Left lobe of liver (tissue), 2 donors: ENCODE data around the gene DNAJC12. TPM values are rescaled to one million over a fixed set of nuclear protein-coding genes. Genes with fewer than 3 reads are reported as not detected.
A peak's percentile ranks its signal among the peaks of the same experiment; 100 is the strongest.
"Not testable (repeated sequence)": the region's sequence is repeated elsewhere in the genome, so short reads cannot be mapped to it uniquely, and the experiment has no call there.

ENCODE experiments used
- ATAC-seq: fragments of 200-7000 bp; cut with Tn5 transposase; one replicate; pipeline ENCODE4 v1.9.1; 2020; ENCODE audit warnings: mild to moderate bottlenecking, moderate library complexity
- DNase-seq: peaks from one replicate; pipeline ENCODE4 v3.0.0-alpha.2; 2020; ENCODE audit warnings: low spot score
- total RNA-seq: library from RNA; stranded (reverse); gene quantifications from one replicate; pipeline ENCODE4 v1.2.1, GENCODE V29; 2021
- donor health status: DM: no; HTN: no; CAD: no; lungs with moderate emphysema.
- donor health status: DM: no; HTN: yes; CAD: no.

Gene DNAJC12
- total RNA-seq, 1 donor from 2014 or later = 14.3 TPM

GRCh38 chr10:67794909-67795460 is 43.0 kb downstream of the DNAJC12 start:
- ATAC-seq (no peak), DNase-seq (no peak)

DNA sequence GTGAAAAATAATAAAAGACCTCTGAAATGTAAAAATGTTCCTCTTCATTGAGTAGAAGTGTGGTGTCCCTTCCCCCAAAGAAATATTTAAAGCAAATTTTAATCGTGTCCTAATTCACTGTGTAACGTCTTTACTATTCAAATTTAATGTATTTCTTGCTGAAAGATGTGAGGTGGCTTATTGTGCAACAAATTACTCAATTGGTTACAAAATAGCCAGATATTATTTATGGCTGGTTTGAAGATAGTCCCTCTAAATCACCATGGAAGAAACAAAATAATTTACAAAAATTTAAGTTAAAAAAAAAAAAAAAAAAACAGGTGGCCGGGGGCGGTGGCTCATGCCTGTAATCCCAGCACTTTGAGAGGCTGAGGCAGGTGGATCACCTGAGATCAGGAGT is 43.7 kb downstream of the DNAJC12 start:
- DNase-seq (no peak), ATAC-seq (no peak)

DNA sequence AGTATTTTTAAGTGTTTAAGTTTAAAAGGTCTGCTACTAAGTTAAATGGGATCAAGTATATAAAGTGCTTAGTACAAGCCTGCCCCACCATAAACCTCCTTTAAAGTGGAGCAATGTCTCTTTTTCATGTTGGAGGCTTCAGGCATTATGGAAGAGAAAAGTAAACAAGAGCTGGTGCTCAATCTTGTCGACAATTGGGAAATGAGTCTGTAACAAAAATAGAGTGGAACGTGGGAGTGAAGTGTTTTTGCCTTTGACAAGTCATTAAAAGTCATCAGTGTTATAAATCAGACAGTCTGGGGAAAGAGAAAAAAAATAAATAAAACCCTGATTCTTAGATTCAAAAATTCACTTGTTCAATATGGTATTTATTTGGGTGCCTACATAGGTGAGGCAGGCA is 44.7 kb downstream of the DNAJC12 start:
- no peak for DNase-seq
- ATAC-seq = no peak

DNA sequence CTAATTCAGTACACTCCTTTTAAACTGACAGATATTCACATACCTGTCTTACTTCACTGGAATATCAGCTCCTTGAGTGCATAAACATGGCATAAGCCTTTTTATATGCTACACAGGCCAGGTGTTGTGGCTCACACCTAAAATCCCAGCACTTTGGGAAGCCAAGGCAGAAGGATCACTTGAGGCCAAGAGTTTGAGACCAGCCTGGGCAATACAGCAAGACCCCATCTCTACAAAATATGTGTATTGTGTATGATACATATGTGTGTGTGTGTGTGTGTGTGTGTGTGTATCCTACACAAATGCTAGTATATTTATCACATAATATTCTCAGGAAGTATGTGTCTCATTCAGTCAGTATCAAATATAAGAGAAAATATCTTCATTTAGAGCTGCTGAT is 45.3 kb downstream of the DNAJC12 start:
- no peak for ATAC-seq

GRCh38 chr10:67790534-67791408 is 47.2 kb downstream of the DNAJC12 start:
- no peak for DNase-seq
- no peak for ATAC-seq

More for the DNA sequence above, 45.3 kb downstream of the DNAJC12 start:
- DNase-seq = no peak

- ATAC-seq (no peak), DNase-seq (no peak)
Observed at GRCh38 chr10:67789769-67790168, 48.2 kb downstream of the DNAJC12 start.

- ATAC-seq (peak; percentile 100), DNase-seq (peak; percentile 86)
Observed at GRCh38 chr10:67788028-67788886, 49.7 kb downstream of the DNAJC12 start.

- DNase-seq (no peak), ATAC-seq (no peak)
Observed at GRCh38 chr10:67785098-67785497, 52.9 kb downstream of the DNAJC12 start.

- ATAC-seq = no peak
- DNase-seq = no peak
Observed at GRCh38 chr10:67784474-67784873, 53.5 kb downstream of the DNAJC12 start.

DNA sequence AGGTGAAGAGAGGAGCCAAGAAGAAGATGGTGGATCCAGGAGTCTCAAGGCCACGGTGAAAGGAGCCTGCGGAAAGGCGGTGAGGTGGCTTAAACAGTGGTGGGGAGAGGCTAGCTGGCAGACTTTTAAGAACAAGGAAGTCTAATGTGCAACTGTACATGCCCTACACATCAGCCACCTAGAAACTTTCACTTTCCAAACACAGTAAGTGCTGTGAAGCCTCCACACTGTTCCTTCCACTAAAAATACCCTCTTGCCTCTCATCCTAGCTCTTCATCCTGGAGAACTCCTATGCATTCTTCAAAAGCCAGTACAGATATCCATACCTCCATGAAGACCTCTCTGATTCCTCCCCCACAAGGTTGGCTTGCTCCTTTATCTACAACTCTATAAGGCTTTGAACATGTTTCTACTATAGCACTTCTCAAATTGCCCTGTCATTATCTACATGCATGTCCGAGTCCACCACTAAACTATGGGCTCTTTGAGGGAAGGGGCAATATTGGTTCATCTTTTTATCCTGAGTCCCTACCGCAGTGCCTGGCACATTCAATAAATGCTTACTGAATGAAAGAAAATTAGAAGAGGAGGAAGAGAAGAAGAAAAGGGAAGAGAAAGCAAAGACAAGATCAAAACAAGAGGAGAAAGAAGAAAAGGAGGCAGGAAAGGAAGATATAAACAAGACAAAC is 54.2 kb downstream of the DNAJC12 start:
- ATAC-seq = no peak
- no peak for DNase-seq

- no peak for DNase-seq
- no peak for ATAC-seq
Observed at GRCh38 chr10:67782530-67782929, 55.5 kb downstream of the DNAJC12 start.

- DNase-seq (no peak), ATAC-seq (no peak)
Observed at GRCh38 chr10:67780759-67781538, 57.0 kb downstream of the DNAJC12 start.

DNA sequence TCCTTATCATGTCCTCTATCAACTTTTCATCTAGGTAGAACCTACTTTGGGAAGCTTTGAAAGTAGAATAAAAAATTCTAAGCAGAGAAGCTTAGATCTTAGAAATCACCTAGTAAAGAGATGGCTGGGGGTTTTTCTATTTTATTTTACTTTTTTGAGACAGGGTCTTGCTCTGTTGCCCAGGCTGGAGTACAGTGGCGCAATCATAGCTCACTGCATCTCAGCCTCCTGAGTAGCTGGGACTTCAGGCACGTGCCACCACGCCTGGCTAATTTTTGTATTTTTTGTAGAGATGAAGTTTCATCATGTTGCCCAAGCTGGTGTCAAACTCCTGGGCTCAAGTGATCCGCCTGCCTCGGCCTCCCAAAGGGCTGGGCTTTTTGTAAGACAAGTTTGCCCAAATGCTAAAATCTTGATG is 57.8 kb downstream of the DNAJC12 start:
- not testable (repeated sequence) for DNase-seq, ATAC-seq

- ATAC-seq (peak; percentile 97), DNase-seq (peak; percentile 58)
Observed at GRCh38 chr10:67779465-67780203, 58.4 kb downstream of the DNAJC12 start.

DNA sequence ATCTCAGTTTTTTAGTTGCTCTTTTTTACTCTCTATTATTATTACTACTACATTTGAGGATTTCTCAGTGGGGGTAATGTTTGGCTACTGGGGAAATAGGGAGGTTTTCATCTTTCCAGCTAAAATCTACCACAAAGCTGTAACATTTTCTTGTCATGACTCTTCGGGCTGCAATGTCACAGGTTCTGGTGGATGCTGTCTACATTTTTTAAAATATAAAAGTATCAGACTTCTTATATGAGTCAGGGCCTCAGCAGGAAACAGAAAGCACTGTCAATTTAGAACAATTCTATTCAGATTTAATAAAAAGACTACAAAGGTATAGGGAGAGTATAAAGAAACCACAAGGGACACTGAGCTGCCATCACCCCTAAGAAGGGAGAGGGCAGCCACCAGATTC is 61.6 kb downstream of the DNAJC12 start:
- DNase-seq (no peak), ATAC-seq (no peak)

GRCh38 chr10:67775279-67775678 is 62.7 kb downstream of the DNAJC12 start:
- no peak for DNase-seq
- ATAC-seq = no peak

DNA sequence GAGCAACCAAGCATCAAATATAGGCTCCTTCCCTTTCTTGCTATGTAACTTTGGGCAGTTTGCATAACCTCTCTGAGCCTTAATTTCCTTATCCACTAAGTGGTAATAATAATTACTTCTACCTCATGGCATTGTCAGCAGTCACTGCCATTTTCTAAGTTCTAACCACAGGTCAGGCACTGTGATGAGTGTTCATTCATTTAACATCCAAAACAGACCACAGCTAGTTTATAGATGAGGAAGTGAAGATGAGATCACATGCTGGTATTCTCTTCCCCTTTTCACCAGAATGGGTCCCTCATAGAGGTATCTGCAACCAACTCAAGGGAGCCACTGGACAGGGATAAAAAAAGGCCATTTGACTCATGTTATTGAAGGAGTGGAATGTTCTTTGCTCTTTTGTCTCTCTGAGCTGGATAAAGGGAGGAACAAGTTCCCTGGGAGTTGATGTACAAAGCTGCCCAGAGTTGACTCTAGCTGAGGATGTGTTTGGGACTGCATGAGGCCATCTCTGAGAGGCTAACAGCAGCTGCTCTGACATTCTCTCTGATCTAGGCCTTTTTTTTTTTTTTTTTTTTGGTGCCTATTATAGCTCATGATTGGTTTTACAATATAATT is 65.0 kb downstream of the DNAJC12 start:
- DNase-seq (no peak), ATAC-seq (peak; percentile 25)

GRCh38 chr10:67772151-67772550 is 65.8 kb downstream of the DNAJC12 start:
- DNase-seq (no peak), ATAC-seq (no peak)

GRCh38 chr10:67771200-67771599 is 66.8 kb downstream of the DNAJC12 start:
- ATAC-seq (no peak), DNase-seq (no peak)
